Stimulated activated CD8-positive, alpha-beta memory T cell treated with anti-CD3 and anti-CD28 coated beads, Interleukin-4, amount 100 ng/mL, for 48 hours (primary cell): Measurements from ENCODE around the gene TACC3.

ENCODE experiments used
- DNase-seq: peaks from one replicate; pipeline ENCODE4 v3.0.0-alpha.2; 2020

The TACC3 gene

DNA sequence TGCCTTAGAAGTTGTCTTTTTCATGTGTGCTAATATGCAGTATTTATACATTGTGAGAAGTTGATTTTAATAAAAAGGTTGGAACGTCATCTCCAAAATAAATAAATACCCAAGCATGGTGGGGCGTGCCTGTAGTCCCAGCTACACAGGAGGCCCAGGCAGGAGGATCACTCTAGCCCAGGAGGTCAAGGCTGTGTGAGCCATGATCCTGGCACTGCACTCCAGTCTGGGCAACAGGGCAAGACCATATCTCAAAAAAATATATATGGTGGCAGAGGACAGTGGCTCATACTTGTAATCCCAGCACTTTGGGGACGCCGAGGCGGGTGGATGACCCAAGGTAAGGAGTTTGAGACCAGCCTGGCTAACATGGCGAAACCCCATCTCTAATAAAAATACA is 15.6 kb upstream of the TACC3 start:
- DNase-seq = no peak

- no peak for DNase-seq
Observed at GRCh38 chr4:1706358-1706757, 15.0 kb upstream of the TACC3 start.

DNA sequence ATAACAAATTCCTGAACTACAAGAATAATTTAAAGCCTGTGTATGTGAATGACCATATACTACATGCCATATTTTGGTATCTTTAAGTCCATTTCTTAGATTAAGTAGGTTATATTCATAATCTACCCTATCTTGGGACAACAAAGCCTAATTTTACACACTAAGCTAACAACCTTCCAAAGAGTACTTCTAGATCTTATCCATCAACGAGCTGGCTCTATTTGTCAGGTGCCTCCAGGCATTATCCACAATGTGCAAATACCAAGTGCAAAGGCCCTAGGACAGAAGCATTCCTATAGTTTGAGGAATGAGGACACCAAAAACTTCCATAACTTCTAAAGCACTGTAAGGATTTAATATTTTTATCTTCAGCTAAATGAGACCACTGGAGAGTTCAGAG is 12.7 kb upstream of the TACC3 start:
- DNase-seq = no peak

DNA sequence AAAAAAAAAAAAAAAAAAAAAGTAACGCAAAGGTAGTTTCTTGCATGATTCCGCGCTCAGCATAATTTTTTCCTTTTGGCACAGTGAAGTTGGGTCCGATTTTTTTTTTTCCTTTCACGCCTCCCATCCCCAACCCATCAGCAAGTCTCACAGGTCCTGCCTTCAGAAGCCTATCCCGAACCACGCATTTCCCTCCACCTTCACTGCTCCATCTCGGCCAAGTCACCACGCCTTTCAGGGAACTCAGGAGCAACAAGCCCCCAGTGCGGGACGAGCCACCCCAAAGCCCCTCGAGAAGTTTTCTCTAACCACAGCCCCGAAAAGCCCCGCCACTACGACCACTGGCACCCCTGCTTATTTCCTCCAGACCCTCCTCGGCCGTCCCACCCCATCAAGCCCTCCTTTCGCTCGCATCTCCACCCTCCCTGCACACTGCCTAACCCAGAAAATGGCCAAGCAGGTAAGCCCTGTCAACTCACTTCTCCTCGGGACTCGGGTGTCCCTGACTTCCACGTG is 10.2 kb upstream of the TACC3 start:
- no peak for DNase-seq

DNA sequence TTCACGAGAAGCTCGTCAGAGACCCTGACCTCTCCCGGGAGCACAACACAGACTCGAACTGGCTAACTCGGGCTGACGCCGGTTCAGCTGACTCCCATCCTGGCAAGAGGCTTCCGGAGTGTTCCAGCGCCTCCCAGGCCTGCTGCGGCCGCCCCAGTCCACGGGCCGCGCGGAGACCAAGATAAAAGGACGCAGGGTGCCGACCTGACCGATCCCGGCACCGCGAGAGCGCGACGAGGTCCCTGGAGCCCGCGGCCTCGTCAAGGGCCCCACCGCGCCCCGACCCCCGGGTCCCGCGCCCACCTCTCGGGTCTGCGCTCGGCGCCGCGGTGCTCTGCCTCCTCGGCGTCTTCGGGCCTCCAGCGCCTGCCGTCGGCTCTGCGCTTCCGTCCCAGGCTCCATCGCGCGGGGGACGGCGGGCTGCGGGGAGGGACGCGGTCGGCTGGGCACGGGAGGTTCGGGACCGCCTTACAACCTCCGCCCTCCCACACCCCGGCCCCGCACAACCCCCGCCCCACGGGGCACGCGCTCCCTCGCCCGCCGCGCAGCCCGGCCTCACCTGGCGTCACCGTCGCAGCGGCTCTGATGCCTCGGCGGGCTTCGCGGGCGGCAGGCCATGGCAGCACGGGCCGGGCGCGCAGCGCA is 9.6 kb upstream of the TACC3 start:
- DNase-seq = peak; percentile 58

DNA sequence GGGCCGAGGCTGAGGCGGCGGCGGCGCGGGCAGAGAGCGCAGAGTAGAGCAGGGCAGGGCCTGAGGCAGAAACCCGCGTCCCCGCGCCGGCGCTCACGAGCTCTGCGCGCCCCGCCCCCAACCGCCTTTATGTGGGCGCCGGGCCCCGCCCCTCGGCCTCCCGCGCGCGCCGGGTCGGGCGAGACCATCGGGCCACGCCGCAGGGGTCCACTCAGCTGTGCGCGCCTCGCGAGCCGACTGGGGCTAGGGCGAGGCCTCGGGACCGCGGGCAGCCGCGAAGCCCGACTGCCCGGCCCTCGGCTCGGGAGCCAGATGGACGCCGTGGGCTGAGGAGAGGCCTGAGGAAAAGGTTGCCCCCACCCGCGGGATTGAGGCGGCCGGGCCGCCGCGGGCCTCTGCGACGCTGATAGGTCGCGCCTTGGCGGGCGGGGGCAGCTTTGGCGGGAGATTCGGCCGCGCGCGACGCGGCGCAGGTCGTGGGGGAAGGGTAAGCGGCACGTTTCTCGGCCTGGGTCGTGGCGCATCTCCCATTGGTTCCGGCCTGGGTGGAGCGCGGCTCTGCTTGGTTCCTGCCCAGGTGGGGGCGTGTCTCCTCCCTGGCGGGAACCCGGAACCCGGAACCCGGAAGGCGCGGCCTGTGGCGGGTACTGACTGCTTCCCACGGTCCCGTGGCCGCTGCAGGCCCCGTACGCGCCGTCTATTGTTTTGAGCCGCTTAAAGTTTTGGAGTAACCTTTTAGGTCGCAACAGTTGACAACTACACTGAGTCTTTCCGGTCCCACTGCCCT is 8.9 kb upstream of the TACC3 start, which contains the start of gene SLBP:
Gene SLBP (minus strand): TSS at position 104 of the 787 bp plus-strand sequence. CDS start 131 bp downstream, outside the sequence.
- peak; percentile 99 for DNase-seq

DNA sequence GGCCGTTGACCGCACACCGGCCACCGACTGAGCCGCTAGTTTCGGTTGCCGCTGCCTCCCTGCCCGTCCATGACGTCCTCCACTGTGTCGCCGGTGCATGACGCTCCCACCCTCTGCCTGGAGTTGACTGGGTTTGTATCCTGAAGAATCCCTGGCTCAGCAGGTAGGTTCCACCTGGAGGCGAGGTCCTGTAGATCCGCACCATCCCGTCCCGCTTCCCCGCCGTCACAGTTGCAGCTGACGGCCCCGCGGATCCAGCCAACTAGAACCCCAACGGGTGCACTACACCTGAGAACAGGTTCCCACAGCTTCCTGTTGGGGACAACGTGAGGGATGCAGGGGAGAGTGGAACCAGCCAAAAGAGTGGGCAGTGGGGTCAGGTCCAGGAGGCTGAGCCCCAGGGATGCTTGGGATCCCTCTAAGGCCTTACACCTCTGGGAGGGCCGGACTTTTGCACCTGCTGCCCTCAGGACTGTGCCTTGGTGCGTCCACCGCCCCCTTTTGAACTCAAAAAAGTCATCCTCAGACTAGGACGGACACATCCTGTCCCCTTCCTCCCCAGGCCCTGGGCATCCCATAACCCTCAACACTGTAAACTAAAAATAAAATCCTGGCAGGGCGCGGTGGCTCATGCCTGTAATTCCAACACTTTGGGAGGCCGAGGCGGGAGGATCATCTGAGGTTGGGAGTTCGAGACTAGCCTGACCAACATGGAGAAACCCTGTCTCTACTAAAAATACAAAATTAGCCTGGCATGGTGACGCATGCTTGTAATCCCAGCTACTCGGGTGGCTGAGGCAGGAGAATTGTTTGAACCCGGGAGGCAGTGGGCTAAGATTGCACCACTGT is 8.1 kb upstream of the TACC3 start:
- no peak for DNase-seq

DNA sequence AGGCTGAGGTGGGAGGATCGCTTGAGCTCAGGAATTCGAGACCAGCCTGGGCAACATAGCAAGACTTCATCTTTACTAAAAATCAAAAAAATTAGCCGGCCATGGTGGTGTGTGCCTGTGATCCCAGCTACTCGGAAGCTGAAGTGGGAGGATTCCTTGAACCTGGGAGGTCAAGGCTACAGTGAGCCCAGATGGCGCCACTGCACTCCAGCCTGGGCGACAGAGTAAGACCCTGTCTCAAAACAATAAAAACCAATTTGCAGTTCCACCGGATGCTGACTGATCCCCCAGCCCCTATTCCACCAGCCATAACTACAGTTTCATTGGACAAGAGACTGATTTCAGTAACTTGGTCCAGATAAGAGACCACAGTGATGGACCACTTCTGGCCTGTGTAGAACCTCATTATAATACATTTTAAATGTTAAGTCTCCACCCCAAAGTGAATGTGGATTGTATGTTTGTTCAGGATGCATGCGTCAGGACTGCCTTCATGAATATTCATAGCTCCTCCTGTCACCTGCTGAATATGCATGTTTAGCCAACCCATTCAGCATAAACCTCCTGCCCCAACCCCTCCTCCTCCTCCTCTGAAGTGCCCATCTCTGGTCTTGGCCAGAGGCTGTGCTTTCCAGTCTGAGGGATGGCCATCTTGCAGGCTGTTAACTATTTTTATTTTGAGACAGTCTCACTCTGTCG is 6.9 kb upstream of the TACC3 start:
- no peak for DNase-seq

- no peak for DNase-seq
Observed at GRCh38 chr4:1715002-1715758, 6.1 kb upstream of the TACC3 start.

GRCh38 chr4:1716065-1716945 is 5.0 kb upstream of the TACC3 start:
- no peak for DNase-seq

DNA sequence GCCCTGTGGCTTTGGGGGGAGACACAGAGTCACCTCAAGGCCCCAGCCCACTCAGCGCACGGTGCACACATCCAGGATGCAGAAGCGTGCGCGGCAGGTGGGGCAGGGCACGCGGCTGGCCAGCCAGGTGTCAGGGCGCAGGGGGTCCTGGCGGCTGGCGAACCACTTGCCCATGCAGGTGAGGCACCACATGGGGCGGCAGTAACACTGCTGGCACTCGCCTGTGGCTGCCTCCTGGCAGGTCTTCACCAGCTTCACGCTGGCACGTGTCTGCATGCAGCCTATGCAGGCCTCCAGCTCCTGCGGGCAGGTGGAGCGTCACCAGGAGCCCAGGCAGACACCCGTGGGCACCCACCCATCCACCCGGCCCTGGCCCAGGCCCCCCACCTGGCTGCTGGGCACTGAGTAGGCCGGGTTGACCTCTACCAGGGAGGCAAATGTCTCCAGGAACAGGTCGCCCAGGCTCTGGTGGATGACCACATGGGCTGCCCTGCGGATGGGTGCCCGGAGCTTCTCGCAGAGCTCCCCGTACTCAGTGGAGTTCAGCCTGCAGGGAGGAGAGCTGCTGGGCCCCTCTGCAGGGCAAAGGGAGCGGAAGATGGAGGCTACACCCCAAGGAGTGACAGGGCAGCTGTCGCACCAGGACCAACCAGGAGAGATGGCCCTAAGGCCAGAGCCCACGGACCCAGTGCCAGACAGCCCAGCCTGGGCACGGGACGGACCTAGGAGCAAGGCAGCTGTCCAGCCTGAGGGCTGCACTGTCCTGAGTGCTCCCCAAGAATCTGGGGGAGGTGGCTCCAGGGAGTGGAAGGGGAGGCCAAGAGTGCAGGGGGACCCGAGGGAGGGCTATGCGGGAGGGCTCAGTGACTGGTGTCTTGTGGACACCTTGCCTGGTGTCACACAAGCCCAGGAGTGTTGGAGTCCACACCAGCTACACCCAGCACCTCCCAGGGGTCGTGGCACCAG is 3.9 kb upstream of the TACC3 start:
- DNase-seq = no peak

DNA sequence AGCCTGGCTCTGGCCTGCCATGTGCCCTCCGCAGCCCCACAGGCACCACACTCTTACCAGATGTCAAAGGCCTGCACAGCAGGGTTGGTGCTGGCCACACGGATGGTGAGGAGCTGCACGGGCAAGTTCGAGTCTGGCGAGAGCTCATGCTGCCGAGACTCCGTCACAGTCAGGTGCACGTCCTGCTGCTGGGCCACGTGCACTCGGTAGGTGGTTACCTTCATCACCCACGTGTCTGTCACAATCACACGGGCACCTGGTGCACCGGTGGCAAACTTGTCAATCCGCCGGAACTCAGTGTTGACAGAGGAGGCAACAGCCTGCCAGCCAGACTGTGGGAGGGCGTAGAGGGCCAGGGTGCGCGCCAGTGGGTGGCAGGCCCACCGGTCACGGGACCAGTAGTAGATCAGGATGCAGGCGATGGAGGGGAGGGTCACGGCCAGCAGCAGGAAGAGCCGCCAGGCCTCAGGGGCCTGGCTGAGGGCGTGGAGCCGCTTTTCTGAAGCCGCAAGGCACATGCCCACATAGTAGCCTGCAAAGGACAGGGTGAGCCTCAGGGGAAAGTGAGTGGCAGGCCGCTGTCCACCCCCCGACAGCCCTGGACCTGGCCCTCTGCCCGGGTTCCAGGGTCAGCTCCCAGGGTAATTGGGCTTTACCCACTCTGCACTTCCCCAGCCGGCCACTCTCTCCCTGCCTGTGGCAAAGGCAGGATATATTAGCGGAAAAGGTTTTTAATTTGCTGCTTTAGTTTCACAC is 3.0 kb upstream of the TACC3 start:
- no peak for DNase-seq

DNA sequence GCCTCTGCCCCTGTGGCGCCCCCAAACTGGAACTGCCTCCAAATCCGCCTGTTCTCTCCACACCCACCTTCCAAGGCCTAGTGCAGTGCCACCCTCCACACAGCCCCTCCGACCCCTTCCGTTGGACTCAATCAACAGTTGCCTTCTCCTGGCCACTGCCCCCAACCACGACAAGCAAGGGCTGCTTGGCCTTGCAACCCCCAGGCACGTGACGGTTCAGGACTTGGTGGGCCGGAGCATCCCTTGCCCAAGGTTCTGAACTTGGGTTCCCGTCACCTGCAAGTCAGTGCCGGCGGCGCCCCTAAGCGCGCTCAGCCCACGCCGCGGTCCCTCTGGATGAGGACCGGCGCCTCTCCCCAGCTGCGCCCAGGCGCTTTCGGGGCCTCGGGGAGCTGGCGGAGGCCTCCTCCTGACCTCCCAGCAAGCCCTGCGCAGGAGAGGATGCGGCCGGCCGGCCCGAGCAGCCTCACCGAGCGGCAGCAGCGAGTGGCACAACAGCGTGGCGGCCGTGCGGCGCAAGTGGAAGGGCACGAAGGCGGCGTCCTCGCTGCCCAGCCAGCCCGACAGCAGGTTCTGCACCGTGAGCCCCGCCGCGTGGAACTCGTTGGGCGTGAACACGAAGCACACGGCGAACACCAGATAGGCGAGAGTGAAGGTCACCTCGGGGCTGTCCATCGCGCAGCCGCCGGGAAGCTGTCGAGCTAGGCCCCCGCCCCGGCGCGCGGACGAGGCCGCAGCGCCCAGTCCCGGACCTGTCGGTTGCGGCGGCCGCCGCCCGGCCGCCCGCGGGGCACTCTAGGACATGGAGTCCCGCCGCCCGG is 948 bp upstream of the TACC3 start:
- DNase-seq = peak; percentile 68

DNA sequence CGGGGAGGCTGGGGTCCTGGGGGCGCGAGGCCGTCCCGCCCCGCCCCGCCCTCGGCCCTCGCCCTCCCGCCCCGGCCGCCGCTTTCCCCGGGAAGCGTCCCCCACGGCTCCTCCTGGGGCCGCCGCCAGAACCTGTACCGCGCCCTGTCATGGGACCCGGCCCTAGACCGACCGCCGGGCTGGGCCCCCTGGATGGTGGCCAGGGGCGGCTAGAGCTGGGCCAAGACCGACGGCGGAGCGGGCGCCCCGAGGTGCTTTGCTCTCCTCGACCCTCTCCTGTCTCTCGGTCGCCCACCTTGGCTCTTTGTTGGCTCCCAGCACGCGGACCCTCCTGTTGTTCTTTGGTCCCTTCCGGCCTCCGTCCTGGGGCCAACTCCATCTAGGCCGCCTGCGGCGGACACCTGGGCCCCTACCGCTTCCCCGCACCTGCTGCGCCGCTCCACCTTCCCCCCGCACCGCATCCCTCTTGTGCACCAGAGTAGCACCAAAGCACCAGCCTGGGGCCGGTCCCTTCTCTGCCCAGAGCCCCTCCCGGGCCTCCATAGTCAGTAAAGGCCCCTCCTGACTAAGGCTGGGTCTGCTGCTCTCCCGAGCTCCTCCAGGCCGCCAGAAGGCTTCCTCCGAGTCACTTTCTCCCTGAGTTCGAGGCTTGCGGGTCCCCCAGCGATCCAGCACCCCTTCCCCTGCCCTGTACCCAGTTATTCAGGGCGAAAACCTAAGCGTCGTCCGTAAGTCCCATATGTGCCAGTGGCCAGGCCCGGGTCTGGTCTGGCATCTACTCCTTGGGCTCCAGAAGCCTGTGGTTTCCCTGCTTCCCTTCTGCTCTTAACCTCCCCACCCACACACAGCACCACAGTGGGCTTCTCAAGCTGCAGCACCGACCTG is 587 bp downstream of the TACC3 start:
- DNase-seq = peak; percentile 62

DNA sequence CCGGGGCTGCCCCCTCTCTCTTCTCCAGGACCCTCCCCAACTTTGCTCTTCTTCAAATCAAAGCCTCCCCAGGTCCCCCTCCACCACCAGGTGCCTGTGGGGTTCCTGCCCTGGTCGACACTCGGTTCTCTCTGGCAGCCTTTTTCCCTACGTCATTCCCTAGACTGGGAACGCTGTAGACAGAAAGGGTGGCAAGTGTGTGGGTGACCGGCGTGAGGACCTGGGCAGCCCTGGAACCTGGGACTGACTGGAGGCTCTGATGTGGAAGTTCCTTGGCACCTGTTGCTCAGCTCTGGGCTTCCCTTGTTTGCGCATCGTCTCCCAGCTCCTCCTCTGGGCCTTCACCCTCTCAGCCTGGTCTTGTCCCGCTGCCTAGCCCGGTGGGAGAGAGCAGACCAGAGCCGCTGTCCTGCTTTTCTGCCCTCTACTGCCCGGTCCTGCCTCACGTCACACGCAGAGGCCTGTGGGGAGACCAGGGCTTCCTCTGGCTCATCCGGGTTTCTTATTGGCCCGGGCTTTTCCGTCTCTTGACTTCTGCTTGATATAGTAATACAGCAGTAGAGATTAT is 1.3 kb downstream of the TACC3 start:
- DNase-seq = no peak

DNA sequence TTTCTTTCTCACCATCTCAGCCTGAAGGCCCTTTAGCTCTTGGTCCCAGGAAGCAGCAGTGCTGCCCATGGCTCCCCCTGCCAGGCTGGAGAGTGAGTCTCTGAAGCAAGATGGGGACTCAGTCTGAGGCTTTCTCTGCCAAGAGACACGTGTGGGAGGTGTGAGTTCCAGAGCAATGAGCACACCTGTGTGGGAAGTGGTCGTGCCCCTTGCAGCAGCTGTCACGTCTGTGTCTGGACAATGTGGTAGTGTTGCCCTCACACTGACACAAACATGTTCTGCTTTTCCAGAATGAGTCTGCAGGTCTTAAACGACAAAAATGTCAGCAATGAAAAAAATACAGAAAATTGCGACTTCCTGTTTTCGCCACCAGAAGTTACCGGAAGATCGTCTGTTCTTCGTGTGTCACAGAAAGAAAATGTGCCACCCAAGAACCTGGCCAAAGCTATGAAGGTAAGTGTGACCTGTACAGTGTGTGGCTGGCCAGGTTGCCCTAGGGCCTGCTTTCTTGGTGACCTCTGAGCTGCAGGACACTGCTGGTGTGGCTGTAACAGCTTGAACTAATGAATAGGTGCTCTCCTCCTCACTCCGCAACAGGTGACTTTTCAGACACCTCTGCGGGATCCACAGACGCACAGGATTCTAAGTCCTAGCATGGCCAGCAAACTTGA is 1.9 kb downstream of the TACC3 start:
- DNase-seq = peak; percentile 68
